Stomach (tissue), 19 donors: ENCODE data around the gene SCYL1. TPM values are rescaled to one million over a fixed set of nuclear protein-coding genes. Genes with fewer than 3 reads are reported as not detected.

Experiments
- DNase-seq, 2 donors: peaks; one replicate each; pipeline versions ENCODE4 v3.0.0 to v3.0.0-alpha.2; 2013 to 2019
- H3K27ac ChIP-seq, 5 donors: fragments of 200-600 bp in 4 of 5; sonication (generic) in 4 of 5; one replicate each; pipeline ENCODE4 v1.5.1; 2013 to 2019; ENCODE audit warnings: mild to moderate bottlenecking in 1 of 5, moderate library complexity in 1 of 5
- H3K27me3 ChIP-seq, 3 donors: fragments of 200-600 bp; sonication (generic); one replicate each; pipeline ENCODE4 v1.5.1; 2017 to 2019; ENCODE audit warnings: mixed run types in 1 of 3
- H3K36me3 ChIP-seq, 4 donors: fragments of 200-600 bp; sonication (generic); 1 replicate in 3 of 4; 2 replicates in 1 of 4; pipeline ENCODE4 v1.5.1; 2016 to 2019
- H3K4me1 ChIP-seq, 4 donors: fragments of 200-600 bp; sonication (generic); one replicate each; pipeline ENCODE4 v1.5.1; 2016 to 2019
- H3K4me3 ChIP-seq, 4 donors: fragments of 200-600 bp; sonication (generic) in 3 of 4; one replicate each; pipeline ENCODE4 v1.5.1; 2016 to 2019; ENCODE audit warnings: mild to moderate bottlenecking in 1 of 4
- H3K9me3 ChIP-seq, 4 donors: fragments of 200-600 bp; sonication (generic); one replicate each; pipeline ENCODE4 v1.5.1; 2016 to 2019
- EP300 ChIP-seq: sonication (generic); formaldehyde crosslinking; IDR thresholded peaks from one replicate; pipeline ENCODE4 v1.6.1; 2017; ENCODE audit warnings: antibody characterized with exemption
- POLR2A ChIP-seq, 4 donors: fragments of 450-650 bp; IDR thresholded peaks; one replicate each; pipeline ENCODE4 v1.6.1; 2016; ENCODE audit warnings: antibody characterized with exemption in 4 of 4, control low read depth in 2 of 4, mild to moderate bottlenecking in 1 of 4, moderate library complexity in 1 of 4
- POLR2AphosphoS5 ChIP-seq, 3 donors: sonication (generic); formaldehyde crosslinking; IDR thresholded peaks; one replicate each; pipeline ENCODE4 v1.6.1; 2016; ENCODE audit warnings: antibody characterized with exemption in 3 of 3
- whole genome bisulfite sequencing, 5 donors: extraction: QIAGEN DNeasy Blood & Tissue Kit in 3 of 5; methylation state at CpG; one replicate each; pipeline versions ENCODE4 v1.1.5 to v1.1.7; 2013 to 2018; 5-methylcytosine and 5-hydroxymethylcytosine counted together
- intact Hi-C: fragments of 100-400 bp; cut with DNase I; formaldehyde crosslinking; loops from one replicate; pipeline ENCODE4 v1.15.1; 2023; ENCODE audit warnings: low total_unique reads
- long read RNA-seq, 10 donors: transcript quantifications; one replicate each; lab custom pipeline, GENCODE V29; 2026
- polyA plus RNA-seq, 3 donors: library from polyadenylated mRNA; stranded (reverse); fragments of 200-250 nt; gene quantifications; one replicate each; pipeline ENCODE4 v1.2.3, GENCODE V29; 2013
- total RNA-seq, 5 donors: library from RNA; depleted of rRNA; stranded (reverse); fragments of >200 nt; gene quantifications; one replicate each; pipeline versions ENCODE4 v1.1.0 to v1.2.3, GENCODE V29; 2014 to 2016
- TF ChIP-seq, protein P1 (sequence below), 7 experiments: fragments of 450-650 bp in 4 of 7; fragments of 200-600 bp in 3 of 7; sonication (generic) in 3 of 7; IDR thresholded peaks; one replicate each; pipeline ENCODE4 v1.5.1; 2016 to 2019; ENCODE audit warnings: antibody characterized with exemption in 7 of 7, control low read depth in 2 of 7, mild to moderate bottlenecking in 1 of 7
- donor health status: healthy with polysubstance abuse.
- donor health status: Bipolar disorder and iron deficiency.
- donor health status: healthy.

SCYL1 gene
- total RNA-seq (10 to 100 TPM in 4 of 5 donors, 1 to 10 TPM in 1; 3.5 to 89.0 (median 65.2) TPM), polyA plus RNA-seq (10 to 100 TPM; 65.8 to 94.8 (median 86.1) TPM)
- long read RNA-seq, donor 1, transcript SCYL1-213 (1 exons, 856 nt): major isoform, 6 of 8 reads
- long read RNA-seq, donor 1, partial matches to known transcripts: 0 of 8 reads
- long read RNA-seq, donor 1, other reads (novel, unspliced or antisense): 0 of 8 reads
- long read RNA-seq, donor 2, partial matches to known transcripts: 0 of 7 reads
- long read RNA-seq, donor 2, other reads (novel, unspliced or antisense): 0 of 7 reads
- long read RNA-seq, donor 3, partial matches to known transcripts: 0 of 8 reads
- long read RNA-seq, donor 3, other reads (novel, unspliced or antisense): 0 of 8 reads
- long read RNA-seq, donor 4, partial matches to known transcripts: 0 of 1 reads
- long read RNA-seq, donor 4, other reads (novel, unspliced or antisense): 0 of 1 reads
- long read RNA-seq, donor 5, transcript SCYL1-213 (1 exons, 856 nt): major isoform, 7 of 16 reads
- long read RNA-seq, donor 5, partial matches to known transcripts: 6 of 16 reads
- long read RNA-seq, donor 5, other reads (novel, unspliced or antisense): 0 of 16 reads
- long read RNA-seq, donor 6, transcript SCYL1-201 (18 exons, 2,642 nt): minor isoform, 7 of 35 reads
- long read RNA-seq, donor 6, transcript SCYL1-203 (18 exons, 2,583 nt): minor isoform, 5 of 35 reads
- long read RNA-seq, donor 6, transcript SCYL1-213 (1 exons, 856 nt): major isoform, 22 of 35 reads
- long read RNA-seq, donor 6, partial matches to known transcripts: 0 of 35 reads
- long read RNA-seq, donor 6, other reads (novel, unspliced or antisense): 0 of 35 reads
- long read RNA-seq, donor 7, transcript SCYL1-213 (1 exons, 856 nt): major isoform, 13 of 17 reads
- long read RNA-seq, donor 7, partial matches to known transcripts: 0 of 17 reads
- long read RNA-seq, donor 7, other reads (novel, unspliced or antisense): 0 of 17 reads
- long read RNA-seq, donor 8, transcript SCYL1-213 (1 exons, 856 nt): major isoform, 9 of 11 reads
- long read RNA-seq, donor 8, partial matches to known transcripts: 0 of 11 reads
- long read RNA-seq, donor 8, other reads (novel, unspliced or antisense): 0 of 11 reads
- long read RNA-seq, donor 9, transcript SCYL1-213 (1 exons, 856 nt): major isoform, 22 of 24 reads
- long read RNA-seq, donor 9, partial matches to known transcripts: 0 of 24 reads
- long read RNA-seq, donor 9, other reads (novel, unspliced or antisense): 0 of 24 reads
- long read RNA-seq, donor 10, partial matches to known transcripts: 0 of 4 reads
- long read RNA-seq, donor 10, other reads (novel, unspliced or antisense): 0 of 4 reads

DNA sequence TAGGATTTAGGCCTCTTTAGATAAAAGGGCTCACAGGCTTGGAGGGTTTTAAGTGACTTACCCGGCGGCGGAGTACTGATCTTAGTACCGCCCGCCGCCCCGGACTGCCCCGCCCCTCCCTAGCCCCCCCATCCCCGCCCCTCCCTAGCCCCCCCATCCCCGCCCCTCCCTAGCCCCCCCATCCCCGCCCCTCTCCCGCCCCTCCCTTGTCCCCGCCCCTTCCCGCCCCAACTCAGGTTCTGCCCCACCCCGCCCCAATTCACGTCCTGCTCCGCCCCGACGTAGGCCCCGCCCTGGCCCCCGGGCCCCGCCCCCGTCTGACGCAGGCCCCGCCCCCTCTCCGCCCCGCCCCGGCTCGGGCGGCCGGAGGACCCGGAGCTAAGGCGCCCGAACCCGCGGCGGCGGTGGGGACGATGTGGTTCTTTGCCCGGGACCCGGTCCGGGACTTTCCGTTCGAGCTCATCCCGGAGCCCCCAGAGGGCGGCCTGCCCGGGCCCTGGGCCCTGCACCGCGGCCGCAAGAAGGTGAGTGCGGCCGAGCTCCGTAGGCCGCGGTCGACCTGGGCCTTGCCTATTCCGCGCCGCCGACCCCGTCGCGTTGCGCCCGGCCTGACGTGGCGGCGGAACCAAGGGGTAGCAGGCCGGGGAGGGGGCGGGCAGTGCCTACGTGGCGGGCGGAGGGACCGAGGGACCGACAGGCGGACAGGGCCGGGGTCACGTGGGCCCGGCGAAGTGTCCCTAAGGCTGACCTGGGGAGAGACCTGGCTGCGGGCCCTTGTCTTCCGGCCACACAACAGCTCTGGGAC, at the start of gene SCYL1:
TSS of gene SCYL1 (plus strand) at position 343 of the 805 bp plus-strand sequence. CDS start at position 414, 71 bp downstream.
- intact Hi-C loops: no loop called here
- peak; percentile 83 to 92 for DNase-seq
- H3K4me1 ChIP-seq: peaks cover 21 to 52% (median 39%) of the 10 kb centered on the region in 4 donors
- no peaks in the 10 kb centered on the region for H3K27me3 ChIP-seq
- H3K4me3 ChIP-seq: peak within 1 kb of the TSS; percentile 71 to 98 (median 90)
- H3K9me3 ChIP-seq: no peaks in the 10 kb centered on the region
- WGBS, 5 donors: 0 to 2% (median 0%) methylated on average over 11 to 70 of the region's 82 CpGs
- H3K36me3 ChIP-seq: peaks cover 22 to 38% (median 37%) of the 10 kb centered on the region in 4 donors
- peak in 2 of 3 donors; percentile 69 to 82 for TF ChIP-seq POLR2AphosphoS5 (IDR thresholded peaks at IDR 0.05)
- TF ChIP-seq, protein P1, sequence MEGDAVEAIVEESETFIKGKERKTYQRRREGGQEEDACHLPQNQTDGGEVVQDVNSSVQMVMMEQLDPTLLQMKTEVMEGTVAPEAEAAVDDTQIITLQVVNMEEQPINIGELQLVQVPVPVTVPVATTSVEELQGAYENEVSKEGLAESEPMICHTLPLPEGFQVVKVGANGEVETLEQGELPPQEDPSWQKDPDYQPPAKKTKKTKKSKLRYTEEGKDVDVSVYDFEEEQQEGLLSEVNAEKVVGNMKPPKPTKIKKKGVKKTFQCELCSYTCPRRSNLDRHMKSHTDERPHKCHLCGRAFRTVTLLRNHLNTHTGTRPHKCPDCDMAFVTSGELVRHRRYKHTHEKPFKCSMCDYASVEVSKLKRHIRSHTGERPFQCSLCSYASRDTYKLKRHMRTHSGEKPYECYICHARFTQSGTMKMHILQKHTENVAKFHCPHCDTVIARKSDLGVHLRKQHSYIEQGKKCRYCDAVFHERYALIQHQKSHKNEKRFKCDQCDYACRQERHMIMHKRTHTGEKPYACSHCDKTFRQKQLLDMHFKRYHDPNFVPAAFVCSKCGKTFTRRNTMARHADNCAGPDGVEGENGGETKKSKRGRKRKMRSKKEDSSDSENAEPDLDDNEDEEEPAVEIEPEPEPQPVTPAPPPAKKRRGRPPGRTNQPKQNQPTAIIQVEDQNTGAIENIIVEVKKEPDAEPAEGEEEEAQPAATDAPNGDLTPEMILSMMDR (IDR thresholded peaks at IDR 0.05): no peak
- H3K27ac ChIP-seq: peak within 1 kb of the TSS; percentile 88 to 95 (median 91)

DNA sequence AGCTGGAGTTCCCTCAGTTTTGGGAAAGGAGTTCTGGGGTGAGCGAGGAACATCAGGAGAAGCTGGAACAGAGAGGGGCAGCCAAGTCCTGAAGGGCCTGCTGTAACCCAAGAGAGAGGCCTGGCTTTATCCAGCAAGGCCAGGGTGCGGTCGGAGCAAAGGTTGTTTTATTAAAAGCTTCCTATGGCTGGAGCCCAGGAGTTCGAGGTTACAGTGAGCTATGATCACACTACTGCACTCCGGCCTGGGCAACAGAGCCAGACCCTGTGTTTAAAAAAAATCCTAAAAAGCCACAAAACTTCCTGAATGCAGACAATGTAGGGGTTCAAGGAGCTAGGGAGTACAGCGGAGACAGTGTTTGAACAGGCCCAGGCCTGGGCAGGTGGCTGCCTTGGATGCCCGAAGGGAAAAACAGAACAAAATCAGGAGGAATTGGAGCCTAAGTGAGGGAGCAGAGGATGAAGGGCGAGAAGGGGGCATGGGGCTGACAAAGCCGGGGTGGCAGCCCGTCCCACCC, 48.2 kb upstream of the SCYL1 start:
- peak; percentile 64 to 76 for DNase-seq
- peak overlapping the region; percentile 96 to 100 (median 99) for H3K27ac ChIP-seq
- H3K36me3 ChIP-seq: no peaks in the 10 kb centered on the region
- H3K4me3 ChIP-seq: peak overlapping the region; percentile 41 to 89 (median 68)
- no peak for TF ChIP-seq POLR2A (IDR thresholded peaks at IDR 0.05)
- TF ChIP-seq, protein P1 (IDR thresholded peaks at IDR 0.05): no peak
- no peak for TF ChIP-seq EP300
- no peak for TF ChIP-seq POLR2AphosphoS5 (IDR thresholded peaks at IDR 0.05)
- 4 to 13% (median 11%) methylated on average over 10 of the region's 10 CpGs for WGBS, 5 donors
- H3K27me3 ChIP-seq: no peaks in the 10 kb centered on the region
- H3K4me1 ChIP-seq: peaks cover 46 to 77% (median 65%) of the 10 kb centered on the region in 4 donors
- H3K9me3 ChIP-seq: no peaks in the 10 kb centered on the region
- intact Hi-C loops: no loop called here

DNA sequence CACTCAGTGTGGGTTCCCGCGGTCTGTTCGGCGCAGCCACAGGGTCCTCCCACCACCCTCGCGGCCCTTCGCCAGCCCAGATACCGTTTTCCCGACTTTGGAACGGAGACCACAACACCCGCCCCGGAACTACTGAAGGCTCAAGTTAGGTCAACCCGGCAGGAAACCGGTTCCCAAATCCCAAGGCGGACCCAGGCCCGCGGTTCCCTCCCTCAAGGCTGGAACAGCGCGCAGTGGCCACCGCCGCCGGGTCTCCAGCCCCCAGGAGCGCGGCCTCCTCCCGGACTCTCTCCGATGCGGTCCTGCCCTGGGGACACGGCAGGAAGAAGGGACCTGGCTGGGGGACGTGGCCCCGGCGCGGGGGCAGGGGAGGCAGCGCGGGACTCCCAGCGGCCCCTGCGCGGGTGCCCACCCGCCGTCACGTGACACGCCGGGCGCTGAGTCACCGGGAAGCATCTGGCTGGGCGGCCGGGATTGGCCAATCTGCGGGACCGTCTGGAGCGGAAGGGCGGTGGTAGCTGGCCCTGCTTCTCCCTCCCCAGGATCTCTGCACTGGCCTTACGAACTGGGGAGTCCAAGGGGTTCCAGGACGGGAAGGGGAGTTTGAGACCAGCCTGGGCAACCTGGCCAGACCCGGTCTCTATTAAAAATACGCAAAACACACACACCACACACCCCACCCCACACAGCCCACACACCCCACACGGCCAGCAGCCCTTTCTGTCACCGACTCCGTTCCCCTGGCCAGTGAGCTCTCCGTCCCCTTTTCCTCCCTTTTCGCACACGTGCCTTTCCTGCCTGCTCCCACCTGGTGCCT, 47.5 kb upstream of the SCYL1 start:
- H3K4me1 ChIP-seq: peaks cover 41 to 73% (median 63%) of the 10 kb centered on the region in 4 donors

More for the DNA sequence above, 47.5 kb upstream of the SCYL1 start:
- Histone ChIP-seq H3K4me3 (peak overlapping the region; percentile 41 to 89 (median 68)), H3K9me3 (no peaks in the 10 kb centered on the region), H3K36me3 (no peaks in the 10 kb centered on the region), H3K27ac (peak overlapping the region; percentile 96 to 100 (median 99)), H3K27me3 (no peaks in the 10 kb centered on the region)
- 0 to 1% (median 0%) methylated on average over 47 to 60 of the region's 60 CpGs for WGBS, 5 donors
- TF ChIP-seq EP300 (peak; percentile 12), POLR2AphosphoS5 (IDR thresholded peaks at IDR 0.05) (peak; percentile 98 to 100 (median 99)), POLR2A (IDR thresholded peaks at IDR 0.05) (peak in 2 of 4 donors; percentile 81 to 86)
- TF ChIP-seq, protein P1 (IDR thresholded peaks at IDR 0.05): peak in 1 of 7 experiments; percentile 5
- peak; percentile 97 to 98 for DNase-seq
- intact Hi-C loops: no loop called here
